NB4 (cell line): ENCODE measurements around the gene MACROD2.

Source experiments
- DNase-seq: peaks from one replicate; pipeline ENCODE4 v3.0.0; 2010; ENCODE audit warnings: low read depth
- H3K4me3 ChIP-seq: one replicate; pipeline ENCODE4 v1.5.1; 2011; ENCODE audit warnings: mild to moderate bottlenecking, low read depth, low read length, moderate library complexity
- CTCF ChIP-seq: IDR thresholded peaks from one replicate; pipeline ENCODE4 v1.5.1; 2012; ENCODE audit warnings: low read depth, low read length
- MAX ChIP-seq: IDR thresholded peaks from 2 replicates; pipeline ENCODE4 v1.6.1; 2011; ENCODE audit warnings: low read depth, low read length
- MYC ChIP-seq: IDR thresholded peaks from 2 replicates; pipeline ENCODE4 v1.6.1; 2011; ENCODE audit warnings: low read depth, low read length
- POLR2A ChIP-seq: IDR thresholded peaks from 2 replicates; pipeline ENCODE4 v1.6.1; 2011; ENCODE audit warnings: mild to moderate bottlenecking; ENCODE audit not compliant: insufficient read length; ENCODE audit errors: extremely low read depth

The MACROD2 gene

GRCh38 chr20:15451241-15451640, 1455.9 kb downstream of the MACROD2 start:
- DNase-seq, result no peak
- no peak overlapping the region for H3K4me3 ChIP-seq
- TF ChIP-seq POLR2A (no peak), MYC (no peak)

- TF ChIP-seq MAX, result no peak
- TF ChIP-seq POLR2A, result no peak
- TF ChIP-seq CTCF, result no peak
- TF ChIP-seq MYC, result no peak
- H3K4me3 ChIP-seq, result no peak overlapping the region
- DNase-seq, result no peak
These were observed 1460.0 kb downstream of the MACROD2 start for GRCh38 chr20:15455279-15455678.

GRCh38 chr20:15461938-15462337, 1466.6 kb downstream of the MACROD2 start:
- no peak overlapping the region for H3K4me3 ChIP-seq
- DNase-seq, result no peak
- no peak for TF ChIP-seq MYC
- TF ChIP-seq MAX, result no peak
- TF ChIP-seq CTCF, result no peak
- no peak for TF ChIP-seq POLR2A

- TF ChIP-seq MYC (no peak), MAX (no peak), POLR2A (no peak), CTCF (no peak)
- DNase-seq, result no peak
- no peak overlapping the region for H3K4me3 ChIP-seq
These were observed 1480.2 kb downstream of the MACROD2 start for GRCh38 chr20:15475483-15475882.

GRCh38 chr20:15476186-15476585, 1480.9 kb downstream of the MACROD2 start:
- H3K4me3 ChIP-seq, result no peak overlapping the region
- TF ChIP-seq MAX, result no peak
- no peak for DNase-seq

- no peak for TF ChIP-seq POLR2A
- TF ChIP-seq MYC, result no peak
- TF ChIP-seq CTCF, result no peak
- no peak for TF ChIP-seq MAX
- H3K4me3 ChIP-seq, result no peak overlapping the region
- DNase-seq, result no peak
These were observed 1481.5 kb downstream of the MACROD2 start for GRCh38 chr20:15476781-15477180.

- H3K4me3 ChIP-seq, result no peak overlapping the region
- DNase-seq, result no peak
- TF ChIP-seq CTCF, result no peak
- no peak for TF ChIP-seq MYC
- no peak for TF ChIP-seq POLR2A
- TF ChIP-seq MAX, result no peak
These were observed 1487.2 kb downstream of the MACROD2 start for GRCh38 chr20:15482525-15482924.
